ENCODE results near the gene IGSF9.

Gene IGSF9

DNA sequence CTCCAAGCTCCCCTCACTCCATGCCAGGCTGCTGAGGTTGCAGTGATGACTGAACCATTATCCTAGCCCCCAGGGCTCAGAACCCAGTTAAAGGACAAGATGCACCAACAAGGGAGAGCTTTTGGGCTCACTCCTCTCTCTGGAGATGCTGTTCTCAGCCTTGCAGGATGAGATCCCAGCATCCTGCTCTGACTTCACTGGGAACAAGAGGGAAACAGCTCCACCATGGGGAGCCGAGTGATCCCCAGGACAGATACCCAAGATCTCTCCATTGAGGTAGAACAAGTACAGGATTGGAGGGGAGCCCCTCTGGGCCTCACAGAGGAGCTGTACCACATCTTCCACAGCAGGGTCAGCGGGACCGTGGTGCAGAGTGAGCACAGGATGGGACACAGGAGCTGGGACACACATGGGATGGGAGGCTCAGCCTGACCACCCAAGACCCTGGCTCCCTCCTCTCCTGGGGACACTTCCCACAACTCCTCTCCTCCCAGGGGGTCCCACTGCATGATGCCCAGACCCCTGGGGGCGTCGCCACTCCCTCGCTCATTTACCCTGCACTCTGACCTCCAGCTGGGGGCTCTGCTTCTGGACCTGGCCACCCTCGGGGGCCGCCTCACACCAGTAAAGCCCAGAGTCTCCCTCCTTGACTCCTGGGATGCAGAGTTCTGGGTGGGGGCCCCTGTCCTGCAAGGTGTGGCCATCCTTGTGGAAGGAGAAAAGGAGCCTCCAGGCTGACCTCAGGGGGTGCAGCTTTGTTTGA is 27.2 kb upstream of the IGSF9 start:
- Histone ChIP-seq H3K9me3 (ENCODE audit: low read length) (no peaks in the 10 kb centered on the region), H3K27ac (ENCODE audit: low read depth, low read length, poor library complexity, severe bottlenecking) (no peak overlapping the region), H3K36me3 (ENCODE audit: insufficient read depth, low read length) (no peaks in the 10 kb centered on the region), H3K4me3 (ENCODE audit: low read depth, low read length, poor library complexity, severe bottlenecking) (no peak overlapping the region), H3K4me1 (ENCODE audit: insufficient read depth, low read length, severe bottlenecking) (no peaks in the 10 kb centered on the region), H3K79me2 (ENCODE audit: insufficient read depth, low read length) (no peaks in the 10 kb centered on the region), H3K9ac (ENCODE audit: low read length) (no peak overlapping the region), H3K9me2 (ENCODE audit: low read depth, low read length) (no peaks in the 10 kb centered on the region), H2AFZ (ENCODE audit: low read length) (no peak overlapping the region), H3K27me3 (ENCODE audit: insufficient read depth, low read length) (peaks cover 6% of the 10 kb centered on the region; the same call in 1 of the 2 replicates), H3K4me2 (ENCODE audit: low read length) (no peak overlapping the region), H3F3A (ENCODE audit: insufficient read depth, low read length) (no peaks in the 10 kb centered on the region), H4K20me1 (ENCODE audit: insufficient read depth, low read length) (no peaks in the 10 kb centered on the region)
- no peak for TF ChIP-seq EZH2 (IDR thresholded peaks at IDR 0.05; ENCODE audit: borderline replicate concordance, low read length)
- no peak for TF ChIP-seq CTCF (IDR thresholded peaks at IDR 0.05; ENCODE audit: low read length)

- Histone ChIP-seq H4K20me1 (ENCODE audit: insufficient read depth, low read length) (no peaks in the 10 kb centered on the region), H3K9me3 (ENCODE audit: low read length) (no peaks in the 10 kb centered on the region), H3K27me3 (ENCODE audit: insufficient read depth, low read length) (peaks cover 6% of the 10 kb centered on the region; the same call in 1 of the 2 replicates), H3K4me2 (ENCODE audit: low read length) (no peak overlapping the region), H2AFZ (ENCODE audit: low read length) (no peak overlapping the region), H3K9me2 (ENCODE audit: low read depth, low read length) (no peaks in the 10 kb centered on the region), H3K79me2 (ENCODE audit: insufficient read depth, low read length) (no peaks in the 10 kb centered on the region), H3K4me1 (ENCODE audit: insufficient read depth, low read length, severe bottlenecking) (no peaks in the 10 kb centered on the region), H3K9ac (ENCODE audit: low read length) (no peak overlapping the region), H3K4me3 (ENCODE audit: low read depth, low read length, poor library complexity, severe bottlenecking) (no peak overlapping the region), H3K27ac (ENCODE audit: low read depth, low read length, poor library complexity, severe bottlenecking) (no peak overlapping the region), H3F3A (ENCODE audit: insufficient read depth, low read length) (no peaks in the 10 kb centered on the region), H3K36me3 (ENCODE audit: insufficient read depth, low read length) (no peaks in the 10 kb centered on the region)
- no peak for TF ChIP-seq CTCF (IDR thresholded peaks at IDR 0.05; ENCODE audit: low read length)
- TF ChIP-seq EZH2 (IDR thresholded peaks at IDR 0.05; ENCODE audit: borderline replicate concordance, low read length) = no peak
Measured at GRCh38 chr1:159970932-159971342, 25.5 kb upstream of the IGSF9 start.

DNA sequence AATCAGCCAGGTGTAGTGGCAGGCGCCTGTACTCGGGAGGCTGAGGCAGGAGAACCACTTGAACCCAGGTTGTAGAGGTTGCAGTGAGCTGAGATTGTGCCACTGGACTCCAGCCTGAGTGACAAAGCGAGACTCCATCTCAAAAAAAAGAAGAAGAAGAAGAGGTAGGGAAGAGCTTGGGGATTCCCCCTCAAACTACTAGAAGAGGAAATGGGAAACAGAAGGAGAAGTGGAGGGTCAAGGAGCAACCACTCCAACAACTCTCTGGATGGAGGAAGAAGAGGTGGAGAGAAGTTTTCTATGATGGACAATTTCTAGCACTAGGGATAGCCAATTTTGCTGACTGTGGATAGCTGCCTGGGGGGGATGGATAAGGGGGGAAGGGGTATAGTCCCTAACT is 23.5 kb upstream of the IGSF9 start:
- H3K9ac ChIP-seq (ENCODE audit: low read length) = no peak overlapping the region
- TF ChIP-seq CTCF (IDR thresholded peaks at IDR 0.05; ENCODE audit: low read length) (no peak), EZH2 (IDR thresholded peaks at IDR 0.05; ENCODE audit: borderline replicate concordance, low read length) (no peak)
- no peaks in the 10 kb centered on the region for H3K9me2 ChIP-seq (ENCODE audit: low read depth, low read length)
- no peaks in the 10 kb centered on the region for H3K79me2 ChIP-seq (ENCODE audit: insufficient read depth, low read length)
- no peak overlapping the region for H3K4me3 ChIP-seq (ENCODE audit: low read depth, low read length, poor library complexity, severe bottlenecking)
- H4K20me1 ChIP-seq (ENCODE audit: insufficient read depth, low read length) = no peaks in the 10 kb centered on the region
- H3F3A ChIP-seq (ENCODE audit: insufficient read depth, low read length) = no peaks in the 10 kb centered on the region
- H3K27me3 ChIP-seq (ENCODE audit: insufficient read depth, low read length) = peaks cover 6% of the 10 kb centered on the region; the same call in 1 of the 2 replicates
- no peak overlapping the region for H3K27ac ChIP-seq (ENCODE audit: low read depth, low read length, poor library complexity, severe bottlenecking)
- H3K36me3 ChIP-seq (ENCODE audit: insufficient read depth, low read length) = no peaks in the 10 kb centered on the region
- no peaks in the 10 kb centered on the region for H3K9me3 ChIP-seq (ENCODE audit: low read length)
- H2AFZ ChIP-seq (ENCODE audit: low read length) = no peak overlapping the region
- H3K4me2 ChIP-seq (ENCODE audit: low read length) = no peak overlapping the region
- no peaks in the 10 kb centered on the region for H3K4me1 ChIP-seq (ENCODE audit: insufficient read depth, low read length, severe bottlenecking)
